HEK293 (cell line): ENCODE results near the gene PLAC1.
A peak's percentile ranks its signal among the peaks of the same experiment; 100 is the strongest.

Source experiments
- CTCF ChIA-PET: fragments of 350-600 bp; formaldehyde crosslinking; extraction: SDS; loops from one replicate; lab custom pipeline; 2021; ENCODE audit warnings: antibody characterized with exemption; lab: Yijun Ruan, JAX
- POLR2A ChIA-PET: fragments of 300-600 bp; formaldehyde crosslinking; extraction: SDS; loops from one replicate; lab custom pipeline; 2020; ENCODE audit warnings: antibody characterized with exemption, inconsistent platforms; lab: Yijun Ruan, JAX
- H3K27ac ChIP-seq: fragments of 200-500 bp; sonication (Bioruptor generic); 2 replicates; pipeline ENCODE4 v1.5.1; 2014; ENCODE audit warnings: low read depth, low read length, control low read depth, inconsistent platforms; ENCODE audit errors: extremely low read depth
- H3K36me3 ChIP-seq, 2 experiments: fragments of 200-500 bp in 1 of 2; sonication (Bioruptor generic) in 1 of 2; 1 replicate in 1 of 2; 2 replicates in 1 of 2; pipeline ENCODE4 v1.5.1; 2014 to 2017; ENCODE audit warnings: inconsistent platforms in 2 of 2, low read length in 2 of 2; ENCODE audit not compliant: control insufficient read depth in 2 of 2, insufficient read depth in 1 of 2
- H3K4me1 ChIP-seq: fragments of 200-500 bp; sonication (Bioruptor generic); 2 replicates; pipeline ENCODE4 v1.5.1; 2014; ENCODE audit warnings: mild to moderate bottlenecking, low read length, inconsistent platforms; ENCODE audit not compliant: control insufficient read depth, insufficient read depth
- H3K4me3 ChIP-seq: 2 replicates; pipeline ENCODE4 v1.5.1; 2011; ENCODE audit warnings: low read depth, mild to moderate bottlenecking, control low read depth, low read length, moderate library complexity
- H3K9me3 ChIP-seq: fragments of 200-500 bp; sonication (Bioruptor generic); 2 replicates; pipeline ENCODE4 v1.5.1; 2014; ENCODE audit warnings: low read depth, low read length, inconsistent platforms; ENCODE audit not compliant: control insufficient read depth, insufficient read depth
- HOXA7 ChIP-seq: sonication (generic); formaldehyde crosslinking; IDR thresholded peaks from 2 replicates; pipeline ENCODE4 v1.8.1; 2022; ENCODE audit warnings: missing genetic modification reagents, borderline replicate concordance
- KLF16 ChIP-seq: fragments of 450-650 bp; formaldehyde crosslinking; IDR thresholded peaks from 2 replicates; pipeline ENCODE4 v1.5.1; 2017; ENCODE audit warnings: missing biosample characterization, missing genetic modification characterization
- OSR2 ChIP-seq: fragments of 450-650 bp; formaldehyde crosslinking; IDR thresholded peaks from 2 replicates; pipeline ENCODE4 v1.5.1; 2016; ENCODE audit warnings: missing biosample characterization, missing genetic modification characterization
- PRDM1 ChIP-seq: fragments of 450-650 bp; formaldehyde crosslinking; IDR thresholded peaks from 2 replicates; pipeline ENCODE4; 2016; ENCODE audit warnings: missing biosample characterization, missing genetic modification characterization
- REST ChIP-seq: fragments of 450-650 bp; formaldehyde crosslinking; IDR thresholded peaks from 2 replicates; pipeline ENCODE4 v1.5.1; 2016; ENCODE audit warnings: missing biosample characterization, missing genetic modification characterization
- SCRT2 ChIP-seq: fragments of 450-650 bp; formaldehyde crosslinking; IDR thresholded peaks from 2 replicates; pipeline ENCODE4 v1.5.1; 2016; ENCODE audit warnings: missing biosample characterization, missing genetic modification characterization
- SP2 ChIP-seq: fragments of 450-650 bp; formaldehyde crosslinking; IDR thresholded peaks from 2 replicates; pipeline ENCODE4 v1.5.1; 2016; ENCODE audit warnings: missing biosample characterization, missing genetic modification characterization
- ZBTB11 ChIP-seq: fragments of 450-650 bp; formaldehyde crosslinking; conservative IDR thresholded peaks from 2 replicates; pipeline ENCODE4 v1.5.1; 2016; ENCODE audit warnings: low read depth, missing biosample characterization, missing genetic modification characterization
- ZEB2 ChIP-seq: fragments of 450-650 bp; formaldehyde crosslinking; IDR thresholded peaks from 2 replicates; pipeline ENCODE4 v1.5.1; 2016; ENCODE audit warnings: missing biosample characterization, missing genetic modification characterization
- ZNF155 ChIP-seq: fragments of 450-650 bp; formaldehyde crosslinking; IDR thresholded peaks from 2 replicates; pipeline ENCODE4 v1.5.1; 2016; ENCODE audit warnings: missing biosample characterization, missing genetic modification characterization
- ZNF175 ChIP-seq: fragments of 450-650 bp; formaldehyde crosslinking; IDR thresholded peaks from 2 replicates; pipeline ENCODE4 v1.5.1; 2016; ENCODE audit warnings: missing biosample characterization, missing genetic modification characterization
- ZNF239 ChIP-seq: fragments of 450-650 bp; formaldehyde crosslinking; IDR thresholded peaks from 2 replicates; pipeline ENCODE4 v1.5.1; 2016; ENCODE audit warnings: missing biosample characterization, missing genetic modification characterization
- ZNF366 ChIP-seq: fragments of 450-650 bp; formaldehyde crosslinking; conservative IDR thresholded peaks from 2 replicates; pipeline ENCODE4 v1.5.1; 2016; ENCODE audit warnings: missing biosample characterization, missing genetic modification characterization
- ZNF423 ChIP-seq: fragments of 450-650 bp; formaldehyde crosslinking; IDR thresholded peaks from 2 replicates; pipeline ENCODE4 v1.5.1; 2016; ENCODE audit warnings: missing biosample characterization, missing genetic modification characterization
- ZNF558 ChIP-seq: fragments of 450-650 bp; formaldehyde crosslinking; IDR thresholded peaks from 2 replicates; pipeline ENCODE4 v1.5.1; 2016; ENCODE audit warnings: missing biosample characterization, missing genetic modification characterization
- ZNF580 ChIP-seq: fragments of 450-650 bp; formaldehyde crosslinking; IDR thresholded peaks from 2 replicates; pipeline ENCODE4 v1.5.1; 2016; ENCODE audit warnings: missing biosample characterization, missing genetic modification characterization
- ZNF626 ChIP-seq: fragments of 450-650 bp; sonication (Bioruptor Pico); formaldehyde crosslinking; IDR thresholded peaks from 2 replicates; pipeline ENCODE4 v1.5.1; 2018; ENCODE audit warnings: missing biosample characterization, missing genetic modification characterization, inconsistent platforms
- ZNF843 ChIP-seq: fragments of 450-650 bp; formaldehyde crosslinking; IDR thresholded peaks from 2 replicates; pipeline ENCODE4 v1.5.1; 2016; ENCODE audit warnings: missing biosample characterization, missing genetic modification characterization
- ZSCAN30 ChIP-seq: fragments of 450-650 bp; IDR thresholded peaks from 2 replicates; pipeline ENCODE4 v1.5.1; 2018; ENCODE audit warnings: missing biosample characterization, mild to moderate bottlenecking, missing genetic modification characterization, moderate library complexity

The PLAC1 gene

GRCh38 chrX:134673123-134673522, 14.9 kb upstream of the PLAC1 start:
- Histone ChIP-seq H3K9me3 (no peaks in the 10 kb centered on the region), H3K4me1 (no peaks in the 10 kb centered on the region), H3K27ac (no peak overlapping the region), H3K4me3 (no peak overlapping the region), H3K36me3 (no peaks in the 10 kb centered on the region)
- POLR2A ChIA-PET: no interaction called here
- TF ChIP-seq PRDM1 (peak; percentile 76), ZNF366 (peak; percentile 96), ZNF843 (tag by site-specific recombination) (no peak)
- CTCF ChIA-PET: no interaction called here

- Histone ChIP-seq H3K4me3 (no peak overlapping the region), H3K9me3 (no peaks in the 10 kb centered on the region), H3K36me3 (no peaks in the 10 kb centered on the region), H3K27ac (no peak overlapping the region), H3K4me1 (no peaks in the 10 kb centered on the region)
- ChIA-PET POLR2A (no interaction called here), CTCF (interaction anchor here (0.7 kb wide), 1 partner anchor 151 kb away, joined by 3 read pairs; no protein-coding TSS in a partner anchor)
- TF ChIP-seq ZNF626 (tag by site-specific recombination): no peak
- no peak for TF ChIP-seq ZNF239
- TF ChIP-seq ZNF558 (tag by site-specific recombination): no peak
- no peak for TF ChIP-seq ZBTB11 (tag by site-specific recombination)
- TF ChIP-seq ZNF580 (tag by site-specific recombination): no peak
- TF ChIP-seq ZEB2 (tag by site-specific recombination): no peak
- no peak for TF ChIP-seq ZNF423 (tag by site-specific recombination)
- TF ChIP-seq ZNF175 (tag by site-specific recombination): no peak
- no peak for TF ChIP-seq ZNF155 (tag by site-specific recombination)
- TF ChIP-seq ZSCAN30 (tag by site-specific recombination): no peak
- TF ChIP-seq REST (tag by site-specific recombination): no peak
- no peak for TF ChIP-seq OSR2 (tag by site-specific recombination)
- TF ChIP-seq SP2 (tag by site-specific recombination): no peak
- TF ChIP-seq HOXA7 (CRISPR knock-in tag): no peak
- TF ChIP-seq KLF16 (tag by site-specific recombination): no peak
- TF ChIP-seq SCRT2 (tag by site-specific recombination): no peak
Observed at GRCh38 chrX:134672101-134672500, 13.8 kb upstream of the PLAC1 start.
